Ectodermal cell (in vitro differentiated cells): Measurements from ENCODE around the gene ERF.
A peak's percentile ranks its signal among the peaks of the same experiment; 100 is the strongest.

ENCODE experiments used
- H3K27ac ChIP-seq: 2 replicates; pipeline ENCODE4 v1.7.0; 2013; ENCODE audit warnings: mild to moderate bottlenecking, low read depth, low read length; ENCODE audit not compliant: insufficient read depth, poor library complexity, severe bottlenecking
- H3K27me3 ChIP-seq: 2 replicates; pipeline ENCODE4 v1.7.0; 2013; ENCODE audit warnings: mild to moderate bottlenecking, low read length; ENCODE audit not compliant: insufficient read depth, control insufficient read depth, poor library complexity, severe bottlenecking
- H3K36me3 ChIP-seq: one replicate; pipeline ENCODE4 v1.7.0; 2013; ENCODE audit warnings: low read length; ENCODE audit not compliant: control insufficient read depth, insufficient read depth
- H3K4me1 ChIP-seq: one replicate; pipeline ENCODE4 v1.7.0; 2013; ENCODE audit warnings: low read length; ENCODE audit not compliant: control insufficient read depth, insufficient read depth
- H3K4me3 ChIP-seq: 2 replicates; pipeline ENCODE4 v1.7.0; 2013; ENCODE audit warnings: low read depth, low read length, control low read depth; ENCODE audit not compliant: insufficient read depth
- H3K9me3 ChIP-seq: 2 replicates; pipeline ENCODE4 v1.7.0; 2013; ENCODE audit warnings: mild to moderate bottlenecking, low read length, moderate library complexity; ENCODE audit not compliant: control insufficient read depth
- WGBS, 2 experiments: methylation state at CpG; one replicate each; pipeline ENCODE4 v1.1.7; 2013; ENCODE audit warnings: missing lambda C conversion rate in 2 of 2; 5-methylcytosine and 5-hydroxymethylcytosine counted together

The ERF gene

DNA sequence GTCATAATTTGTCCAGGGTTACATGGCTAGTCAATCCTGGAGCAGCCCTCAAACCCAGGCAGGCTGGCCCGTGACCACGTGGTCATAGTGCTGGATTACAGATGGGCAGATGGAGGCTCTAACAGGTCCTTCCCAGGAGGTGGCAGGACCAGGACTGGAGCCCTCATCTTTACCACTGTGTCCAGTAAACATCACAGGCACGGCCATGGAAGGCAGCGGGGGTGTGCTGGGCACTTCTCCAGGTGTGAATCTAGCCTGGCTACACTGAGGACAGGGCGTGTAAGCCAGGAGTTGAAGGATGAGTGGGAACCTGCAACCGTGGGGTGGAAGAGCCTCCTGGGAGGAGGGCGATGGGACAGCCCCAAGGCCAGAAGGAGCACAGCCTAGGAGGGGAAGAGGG is 20.2 kb upstream of the ERF start:
- no peak overlapping the region for H3K4me3 ChIP-seq
- H3K27me3 ChIP-seq = no peaks in the 10 kb centered on the region
- H3K9me3 ChIP-seq = no peaks in the 10 kb centered on the region
- H3K4me1 ChIP-seq = peaks cover 10% of the 10 kb centered on the region
- H3K27ac ChIP-seq = no peak overlapping the region
- 94 to 95% methylated on average over 7 of the region's 7 CpGs for WGBS, 2 experiments
- H3K36me3 ChIP-seq = no peaks in the 10 kb centered on the region

GRCh38 chr19:42274065-42274682 is 19.2 kb upstream of the ERF start:
- Histone ChIP-seq H3K9me3 (no peaks in the 10 kb centered on the region), H3K27ac (no peak overlapping the region), H3K27me3 (no peaks in the 10 kb centered on the region), H3K4me3 (no peak overlapping the region), H3K36me3 (no peaks in the 10 kb centered on the region), H3K4me1 (peaks cover 12% of the 10 kb centered on the region)
- WGBS, 2 experiments = 94% methylated on average over 22 of the region's 22 CpGs

GRCh38 chr19:42273407-42274064 is 18.6 kb upstream of the ERF start:
- WGBS, 2 experiments = 95 to 96% methylated on average over 43 of the region's 43 CpGs
- no peaks in the 10 kb centered on the region for H3K27me3 ChIP-seq
- no peak overlapping the region for H3K27ac ChIP-seq
- peaks cover 8% of the 10 kb centered on the region for H3K4me1 ChIP-seq
- no peaks in the 10 kb centered on the region for H3K9me3 ChIP-seq
- no peaks in the 10 kb centered on the region for H3K36me3 ChIP-seq
- H3K4me3 ChIP-seq = no peak overlapping the region

- Histone ChIP-seq H3K27me3 (no peaks in the 10 kb centered on the region), H3K4me3 (no peak overlapping the region), H3K27ac (no peak overlapping the region), H3K36me3 (no peaks in the 10 kb centered on the region), H3K9me3 (no peaks in the 10 kb centered on the region), H3K4me1 (peaks cover 8% of the 10 kb centered on the region)
- WGBS, 2 experiments = 96% methylated on average over 23 of the region's 23 CpGs
Observed at GRCh38 chr19:42272989-42273406, 18.1 kb upstream of the ERF start.

DNA sequence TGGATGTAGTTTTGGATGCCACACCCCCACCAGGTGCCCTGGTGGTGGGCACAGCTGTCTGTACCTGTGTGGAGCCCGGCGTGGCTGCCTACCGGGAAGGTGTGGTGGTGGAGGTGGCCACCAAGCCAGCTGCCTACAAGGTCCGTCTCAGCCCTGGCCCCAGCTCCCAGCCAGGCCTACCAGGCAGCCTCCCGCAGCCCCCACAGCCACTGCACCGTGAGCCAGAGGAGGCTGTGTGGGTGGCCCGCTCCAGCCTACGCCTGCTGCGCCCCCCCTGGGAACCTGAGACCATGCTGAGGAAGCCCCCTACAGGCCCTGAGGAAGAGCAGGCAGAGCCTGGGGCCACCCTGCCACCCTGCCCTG is 17.6 kb upstream of the ERF start:
- H3K9me3 ChIP-seq = no peaks in the 10 kb centered on the region
- peaks cover 10% of the 10 kb centered on the region for H3K4me1 ChIP-seq
- H3K4me3 ChIP-seq = no peak overlapping the region
- H3K27me3 ChIP-seq = no peaks in the 10 kb centered on the region
- no peaks in the 10 kb centered on the region for H3K36me3 ChIP-seq
- H3K27ac ChIP-seq = no peak overlapping the region
- WGBS, 2 experiments = 93 to 97% methylated on average over 9 of the region's 9 CpGs

- H3K9me3 ChIP-seq = no peaks in the 10 kb centered on the region
- H3K27ac ChIP-seq = no peak overlapping the region
- H3K27me3 ChIP-seq = no peaks in the 10 kb centered on the region
- WGBS, 2 experiments = 93 to 95% methylated on average over 35 of the region's 35 CpGs
- peaks cover 12% of the 10 kb centered on the region for H3K4me1 ChIP-seq
- H3K4me3 ChIP-seq = no peak overlapping the region
- H3K36me3 ChIP-seq = no peaks in the 10 kb centered on the region
Observed at GRCh38 chr19:42271861-42272534, 17.1 kb upstream of the ERF start.

- Histone ChIP-seq H3K4me3 (no peak overlapping the region), H3K27me3 (no peaks in the 10 kb centered on the region), H3K9me3 (no peaks in the 10 kb centered on the region), H3K36me3 (no peaks in the 10 kb centered on the region), H3K4me1 (peaks cover 12% of the 10 kb centered on the region), H3K27ac (no peak overlapping the region)
- WGBS, 2 experiments = 91 to 92% methylated on average over 3 of the region's 3 CpGs
Observed at GRCh38 chr19:42271045-42271419, 16.1 kb upstream of the ERF start.

GRCh38 chr19:42270346-42271044 is 15.6 kb upstream of the ERF start:
- Histone ChIP-seq H3K4me1 (peaks cover 12% of the 10 kb centered on the region), H3K9me3 (no peaks in the 10 kb centered on the region), H3K27me3 (no peaks in the 10 kb centered on the region), H3K36me3 (no peaks in the 10 kb centered on the region), H3K4me3 (no peak overlapping the region), H3K27ac (no peak overlapping the region)
- 77 to 81% methylated on average over 16 to 18 of the region's 18 CpGs for WGBS, 2 experiments

DNA sequence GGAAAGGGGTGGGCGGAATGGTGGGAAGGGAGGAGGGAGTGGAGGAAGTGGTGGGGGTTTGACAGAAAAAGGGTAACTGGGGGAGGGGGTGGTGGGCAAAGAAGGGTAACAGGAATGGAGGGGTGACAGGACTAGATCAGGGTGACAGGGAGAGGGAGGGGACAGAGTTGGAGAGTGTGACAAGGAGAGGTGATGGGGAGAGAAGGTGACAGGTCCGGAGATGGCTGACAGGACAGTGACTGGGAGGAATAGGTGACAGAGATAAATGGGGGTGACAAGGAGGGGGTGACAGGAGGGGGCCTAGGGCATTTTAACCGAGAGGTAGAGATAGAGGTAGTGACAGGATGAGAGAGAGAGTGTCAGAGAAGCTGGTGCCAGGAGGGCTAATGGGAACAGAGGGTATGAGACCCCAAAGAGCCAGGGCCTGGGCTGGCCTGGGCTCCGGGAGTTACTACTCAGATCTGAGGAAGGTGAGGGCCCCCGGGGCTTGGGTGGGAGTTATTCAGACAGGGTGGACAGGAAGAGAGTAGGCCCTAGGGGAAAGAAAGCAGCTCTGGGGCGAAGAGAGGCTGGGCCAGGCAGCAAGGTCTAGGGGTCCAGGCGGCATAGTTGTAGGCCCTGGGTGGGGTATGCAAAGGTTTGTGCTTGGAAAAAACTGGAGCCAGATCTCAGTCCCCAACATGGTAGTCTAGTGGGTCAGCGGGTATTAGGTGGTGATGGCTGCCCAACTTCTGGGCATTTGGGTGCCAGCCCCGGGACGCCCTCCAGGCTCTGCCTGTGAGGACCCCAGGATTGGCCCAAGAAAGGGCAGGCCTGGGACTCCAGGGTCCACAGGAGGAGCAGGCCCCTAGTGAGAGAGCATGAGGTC is 14.8 kb upstream of the ERF start:
- Histone ChIP-seq H3K27me3 (no peaks in the 10 kb centered on the region), H3K4me3 (peak overlapping the region; percentile 70), H3K27ac (no peak overlapping the region), H3K36me3 (no peaks in the 10 kb centered on the region), H3K4me1 (peaks cover 12% of the 10 kb centered on the region), H3K9me3 (no peaks in the 10 kb centered on the region)
- WGBS, 2 experiments = 73 to 74% methylated on average over 10 of the region's 10 CpGs
